Muscle layer of duodenum (tissue), 2 donors: ENCODE results near the gene PTDSS2.
"Not testable (repeated sequence)": the region's sequence is repeated elsewhere in the genome, so short reads cannot be mapped to it uniquely, and the experiment has no call there.

ENCODE experiments used
- H3K27ac ChIP-seq: one replicate; pipeline ENCODE4 v1.7.0; 2013; ENCODE audit warnings: mild to moderate bottlenecking, low read length
- H3K27me3 ChIP-seq: one replicate; pipeline ENCODE4 v1.7.0; 2013; ENCODE audit warnings: low read depth, mild to moderate bottlenecking, control low read depth, low read length
- H3K36me3 ChIP-seq, 2 donors: one replicate each; pipeline ENCODE4 v1.7.0; 2013; ENCODE audit warnings: low read length in 2 of 2, control low read depth in 1 of 2, mild to moderate bottlenecking in 1 of 2; ENCODE audit not compliant: insufficient read depth in 2 of 2, control insufficient read depth in 1 of 2
- H3K4me1 ChIP-seq, 2 donors: one replicate each; pipeline ENCODE4 v1.7.0; 2013; ENCODE audit warnings: low read length in 2 of 2, mild to moderate bottlenecking in 2 of 2, control low read depth in 1 of 2, moderate library complexity in 1 of 2; ENCODE audit not compliant: insufficient read depth in 2 of 2, control insufficient read depth in 1 of 2
- H3K4me3 ChIP-seq, 2 donors: one replicate each; pipeline ENCODE4 v1.7.0; 2013; ENCODE audit warnings: low read length in 2 of 2, low read depth in 1 of 2, mild to moderate bottlenecking in 1 of 2
- H3K9me3 ChIP-seq, 2 donors: one replicate each; pipeline ENCODE4 v1.7.0; 2013; ENCODE audit warnings: low read length in 2 of 2, control low read depth in 1 of 2, mild to moderate bottlenecking in 1 of 2; ENCODE audit not compliant: control insufficient read depth in 1 of 2
- donor health status: healthy.

Gene PTDSS2

DNA sequence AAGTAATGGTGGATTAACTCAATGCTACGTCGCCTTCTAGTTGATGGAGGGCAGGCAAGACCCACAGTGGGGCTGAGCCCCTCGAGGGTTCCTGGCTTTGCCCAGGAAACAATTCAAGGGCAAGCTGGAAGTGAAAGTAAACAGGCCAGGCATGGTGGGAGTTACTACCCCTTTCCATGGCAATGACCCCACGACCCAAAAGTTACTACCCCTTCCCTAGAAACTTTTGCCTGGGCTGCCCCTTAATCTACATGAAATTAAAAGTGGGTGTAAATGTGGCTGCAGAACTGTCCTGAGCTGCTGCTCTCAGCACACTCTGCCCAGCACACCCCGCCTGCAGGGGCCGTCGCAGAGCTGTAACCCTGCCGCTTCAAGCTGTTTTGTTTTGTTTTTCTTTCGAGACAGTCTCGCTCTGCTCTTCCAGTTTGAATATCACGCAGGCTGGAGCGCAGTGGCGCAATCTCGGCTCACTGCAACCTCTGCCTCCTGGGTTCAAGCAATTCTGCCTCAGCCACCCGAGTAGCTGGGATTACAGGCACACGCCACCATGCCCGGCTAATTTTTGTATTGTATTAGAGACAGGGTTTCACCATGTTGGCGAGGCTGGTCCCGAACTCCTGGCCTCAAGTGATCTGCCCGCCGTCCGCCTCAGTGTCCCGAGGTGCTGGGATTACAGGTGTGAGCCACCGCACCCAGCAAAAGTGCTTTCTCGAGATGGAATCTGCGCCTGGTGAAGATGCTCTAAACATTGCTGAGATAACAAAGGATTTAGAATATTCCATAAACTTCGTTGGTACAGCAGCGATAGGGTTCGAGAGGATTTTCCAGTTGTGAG, 62.9 kb downstream of the PTDSS2 start:
- no peaks in the 10 kb centered on the region for H3K9me3 ChIP-seq
- H3K27me3 ChIP-seq, result no peaks in the 10 kb centered on the region
- peaks cover 4 to 6% of the 10 kb centered on the region in 2 donors for H3K36me3 ChIP-seq
- H3K27ac ChIP-seq, result no peak overlapping the region
- H3K4me3 ChIP-seq, result no peak overlapping the region
- peaks cover 0 to 2% of the 10 kb centered on the region in 2 donors for H3K4me1 ChIP-seq

DNA sequence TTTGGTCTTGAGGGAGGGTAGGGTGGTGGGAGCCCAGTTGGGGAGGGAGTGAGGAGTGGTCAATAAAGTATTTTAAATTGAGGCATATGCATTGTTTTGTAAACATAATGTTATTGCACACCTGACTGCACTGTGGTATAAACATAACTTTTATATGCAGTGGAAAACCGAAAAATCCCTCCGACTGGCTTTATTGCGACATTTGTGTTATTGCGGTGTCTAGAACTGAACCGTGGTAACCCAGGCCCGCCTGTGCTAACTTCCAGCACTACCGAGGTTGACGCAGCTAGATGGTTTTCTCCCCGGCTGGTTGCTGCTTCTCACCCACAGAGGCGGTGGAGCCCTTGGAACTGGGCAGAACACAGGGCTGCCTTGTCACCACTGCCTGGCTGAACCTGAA, 64.5 kb downstream of the PTDSS2 start:
- Histone ChIP-seq H3K27ac (no peak overlapping the region), H3K27me3 (no peaks in the 10 kb centered on the region), H3K4me1 (no peaks in the 10 kb centered on the region), H3K9me3 (no peaks in the 10 kb centered on the region), H3K4me3 (no peak overlapping the region), H3K36me3 (peaks cover 0 to 6% of the 10 kb centered on the region in 2 donors)

DNA sequence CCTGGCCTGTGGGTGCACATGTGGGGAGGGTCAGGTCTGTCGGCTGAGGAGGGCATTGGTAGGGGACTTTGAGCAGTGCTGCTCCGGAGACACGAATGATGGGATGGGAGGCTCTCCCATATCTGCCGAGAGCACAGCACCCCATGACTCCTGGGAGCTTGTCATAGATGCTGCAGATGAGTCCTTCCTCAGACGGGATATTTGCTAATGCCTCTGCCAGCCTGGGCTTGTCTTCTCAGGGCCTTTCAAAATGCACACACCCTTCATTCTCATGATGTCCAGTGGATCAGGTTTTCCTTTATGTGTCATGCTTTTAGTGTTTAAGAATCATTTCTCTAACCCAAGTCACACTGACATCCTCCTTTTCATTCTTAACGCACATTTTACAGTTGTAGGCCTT, 65.1 kb downstream of the PTDSS2 start:
- no peaks in the 10 kb centered on the region for H3K9me3 ChIP-seq
- H3K27ac ChIP-seq, result no peak overlapping the region
- H3K27me3 ChIP-seq, result no peaks in the 10 kb centered on the region
- H3K36me3 ChIP-seq, result peaks cover 0 to under 1% of the 10 kb centered on the region in 2 donors
- H3K4me1 ChIP-seq, result no peaks in the 10 kb centered on the region
- no peak overlapping the region for H3K4me3 ChIP-seq

DNA sequence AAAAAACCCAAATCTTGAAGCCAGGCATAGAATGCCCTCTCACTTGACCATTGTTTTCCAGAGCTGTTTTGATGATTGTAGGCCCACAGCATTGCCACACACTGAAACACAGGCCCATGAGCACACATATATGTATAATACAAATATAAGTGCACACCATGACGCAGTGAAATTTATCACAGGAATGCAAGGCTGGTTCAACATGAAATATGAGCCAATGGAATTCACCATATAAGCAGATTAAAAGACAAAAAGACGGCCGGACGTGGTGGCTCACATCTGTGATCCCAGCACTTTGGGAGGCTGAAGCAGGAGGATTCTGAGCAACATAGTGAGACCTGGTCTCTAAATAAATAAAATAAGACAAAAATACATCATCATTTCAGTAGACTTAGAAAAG, 66.3 kb downstream of the PTDSS2 start:
- Histone ChIP-seq H3K4me3 (no peak overlapping the region), H3K4me1 (no peaks in the 10 kb centered on the region), H3K27me3 (no peaks in the 10 kb centered on the region), H3K36me3 (no peaks in the 10 kb centered on the region), H3K9me3 (no peaks in the 10 kb centered on the region), H3K27ac (no peak overlapping the region)

DNA sequence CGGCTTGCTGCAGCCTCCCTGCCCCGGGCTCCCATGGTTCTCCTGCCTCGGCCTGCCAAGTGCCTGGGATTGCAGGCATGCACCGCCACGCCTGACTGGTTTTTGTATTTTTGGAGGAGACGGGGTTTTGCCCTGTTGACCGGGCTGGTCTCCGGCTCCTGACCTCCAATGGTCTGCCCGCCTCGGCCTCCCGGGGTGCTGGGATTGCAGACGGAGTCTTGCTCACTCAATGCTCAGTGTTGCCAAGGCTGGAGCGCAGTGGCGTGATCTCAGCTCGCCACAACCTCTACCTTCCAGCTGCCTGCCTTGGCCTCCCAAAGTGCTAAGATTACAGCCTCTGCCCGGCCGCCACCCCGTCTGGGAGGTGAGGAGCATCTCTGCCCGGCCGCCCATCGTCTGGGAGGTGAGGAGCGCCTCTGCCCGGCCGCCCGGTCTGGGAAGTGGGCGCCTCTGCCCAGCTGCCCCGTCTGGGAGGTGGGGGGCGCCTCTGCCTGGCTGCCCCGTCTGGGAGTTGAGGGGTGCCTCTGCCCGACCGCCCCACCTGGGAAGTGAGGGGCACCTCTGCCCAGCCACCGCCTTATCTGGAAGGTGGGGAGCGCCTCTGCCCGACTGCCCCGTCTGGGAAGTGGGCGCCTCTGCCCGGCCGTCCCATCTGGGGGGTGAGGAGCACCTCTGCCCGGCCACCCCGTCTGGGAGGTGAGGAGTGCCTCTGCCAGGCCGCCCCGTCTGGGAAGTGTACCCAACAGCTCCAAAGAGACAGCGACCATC, 67.0 kb downstream of the PTDSS2 start:
- H3K27me3 ChIP-seq, H3K27ac ChIP-seq, H3K36me3 ChIP-seq, H3K4me3 ChIP-seq, H3K4me1 ChIP-seq, H3K9me3 ChIP-seq: not testable (repeated sequence)

DNA sequence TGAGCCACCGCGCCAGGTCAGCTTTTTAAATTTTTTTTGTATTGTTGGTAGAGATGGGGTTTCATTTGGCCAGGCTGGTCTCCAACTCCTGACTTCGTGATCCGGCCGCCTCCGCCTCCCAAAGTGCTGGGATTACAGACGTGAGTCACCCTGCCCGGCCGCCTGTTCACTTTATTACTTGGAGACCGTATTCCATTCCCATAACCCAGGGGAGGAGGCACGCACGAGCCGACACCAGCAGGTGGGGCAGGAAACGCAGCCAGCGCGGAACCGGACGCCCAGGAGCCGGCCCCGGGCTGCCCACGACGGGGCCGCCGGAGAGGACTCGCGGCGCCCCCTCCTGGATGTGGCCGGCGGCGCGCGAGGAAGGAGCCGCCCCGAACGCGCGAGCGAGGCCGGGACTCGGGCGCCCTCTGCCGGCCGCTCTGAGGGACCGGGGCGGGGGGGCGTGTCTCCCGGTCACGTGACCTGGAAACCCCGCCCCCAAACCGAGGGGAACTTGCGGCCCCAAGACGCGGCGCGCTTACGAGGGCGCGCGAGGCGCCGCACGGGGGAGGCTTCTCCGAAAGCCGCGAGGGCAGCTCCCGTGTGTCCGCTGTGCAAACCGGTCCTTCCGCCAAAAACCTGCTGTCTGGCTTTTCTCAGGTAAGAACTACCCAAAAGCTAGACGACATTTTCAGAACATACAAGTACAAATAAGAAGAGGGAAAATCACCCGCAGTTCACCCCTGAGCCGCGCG, 68.6 kb downstream of the PTDSS2 start:
- H3K4me1 ChIP-seq, result no peaks in the 10 kb centered on the region
- no peaks in the 10 kb centered on the region for H3K9me3 ChIP-seq
- H3K27me3 ChIP-seq, result no peaks in the 10 kb centered on the region
- peak overlapping the region; percentile 28 to 30 for H3K4me3 ChIP-seq
- H3K36me3 ChIP-seq, result no peaks in the 10 kb centered on the region
- H3K27ac ChIP-seq, result no peak overlapping the region

DNA sequence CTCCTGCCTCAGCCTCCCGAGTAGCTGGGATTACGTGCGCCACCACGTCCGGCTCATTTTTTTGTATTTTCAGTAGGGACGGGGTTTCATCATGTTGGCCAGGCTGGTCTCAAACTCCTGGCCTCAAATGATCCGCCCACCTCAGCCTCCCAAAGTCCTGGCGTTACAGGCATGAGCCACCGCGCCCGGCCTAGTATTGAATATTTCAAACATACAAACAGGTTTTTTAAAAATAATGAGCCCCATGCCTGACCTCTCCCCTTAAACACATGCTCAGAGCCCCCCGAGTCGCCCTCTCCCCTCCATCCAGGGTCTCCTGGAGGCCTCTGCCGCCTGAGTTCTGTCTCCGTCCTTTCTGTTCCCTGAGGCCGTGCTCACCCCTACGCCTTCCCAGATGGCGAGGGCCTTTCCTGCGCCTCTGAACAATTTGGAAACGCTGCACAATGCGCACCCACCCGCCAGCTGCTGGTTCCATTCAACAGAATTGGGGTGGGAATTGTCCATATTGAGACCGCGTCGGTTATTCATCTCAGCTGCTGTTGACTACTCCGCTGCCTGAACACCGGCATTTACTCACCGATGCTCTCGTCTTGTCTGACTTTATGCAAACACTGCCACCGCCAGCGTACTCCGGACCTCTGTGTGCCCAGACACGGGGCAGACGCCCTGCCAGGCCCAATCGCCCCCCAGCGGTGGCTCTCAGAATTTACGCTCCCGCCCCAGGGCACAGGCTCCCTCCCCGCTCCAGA, 70.5 kb downstream of the PTDSS2 start:
- Histone ChIP-seq H3K4me1 (no peaks in the 10 kb centered on the region), H3K9me3 (no peaks in the 10 kb centered on the region), H3K27ac (no peak overlapping the region), H3K27me3 (no peaks in the 10 kb centered on the region), H3K36me3 (no peaks in the 10 kb centered on the region), H3K4me3 (no peak overlapping the region)

DNA sequence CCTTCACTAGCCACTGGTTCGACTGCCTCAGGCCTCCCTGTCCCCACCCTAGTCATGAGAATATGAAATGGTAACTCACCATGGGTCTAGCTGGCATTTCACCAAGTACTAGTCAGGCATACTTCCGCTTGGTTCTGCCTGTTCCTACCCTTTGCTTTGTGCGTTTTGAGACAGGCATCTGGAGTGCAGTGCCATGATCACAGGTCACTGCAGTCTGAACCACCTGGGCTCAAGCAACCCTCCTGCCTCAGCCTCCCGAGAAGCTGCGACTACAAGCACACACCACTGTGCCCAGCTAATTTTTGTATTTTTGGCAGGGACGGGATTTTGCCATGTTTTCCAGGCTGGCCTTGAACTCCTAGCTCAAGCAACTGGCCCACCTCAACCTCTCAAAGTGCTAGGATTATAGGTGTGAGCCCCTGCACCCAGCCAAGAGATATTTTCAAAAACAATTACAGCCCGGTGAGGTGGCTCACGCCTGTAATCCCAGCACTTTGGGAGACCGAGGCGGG, 71.2 kb downstream of the PTDSS2 start:
- H3K4me1 ChIP-seq, result no peaks in the 10 kb centered on the region
- no peak overlapping the region for H3K27ac ChIP-seq
- no peak overlapping the region for H3K4me3 ChIP-seq
- H3K27me3 ChIP-seq, result no peaks in the 10 kb centered on the region
- no peaks in the 10 kb centered on the region for H3K36me3 ChIP-seq
- no peaks in the 10 kb centered on the region for H3K9me3 ChIP-seq

DNA sequence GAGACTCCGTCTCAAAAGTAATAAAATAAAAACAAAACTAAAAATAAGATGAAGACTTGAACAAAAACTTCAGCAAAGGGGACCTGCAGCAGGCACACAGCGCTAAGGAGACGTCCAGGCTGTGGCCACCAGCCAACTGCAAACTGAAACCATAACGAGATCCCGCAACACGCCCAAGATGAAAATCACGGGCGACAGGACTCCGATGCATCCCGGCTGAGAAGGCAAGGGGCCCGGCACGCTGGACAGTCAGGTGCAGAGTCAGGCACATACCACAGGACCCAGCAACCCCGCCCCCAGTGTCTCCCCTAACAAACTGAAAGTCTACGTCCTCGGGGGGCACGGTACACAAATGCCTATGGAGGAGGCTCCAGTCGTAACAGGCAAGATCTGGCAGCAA, 76.1 kb downstream of the PTDSS2 start:
- no peaks in the 10 kb centered on the region for H3K27me3 ChIP-seq
- H3K27ac ChIP-seq, result no peak overlapping the region
- no peaks in the 10 kb centered on the region for H3K9me3 ChIP-seq
- no peak overlapping the region for H3K4me3 ChIP-seq
- H3K4me1 ChIP-seq, result no peaks in the 10 kb centered on the region
- H3K36me3 ChIP-seq, result peaks cover 0 to 4% of the 10 kb centered on the region in 2 donors

DNA sequence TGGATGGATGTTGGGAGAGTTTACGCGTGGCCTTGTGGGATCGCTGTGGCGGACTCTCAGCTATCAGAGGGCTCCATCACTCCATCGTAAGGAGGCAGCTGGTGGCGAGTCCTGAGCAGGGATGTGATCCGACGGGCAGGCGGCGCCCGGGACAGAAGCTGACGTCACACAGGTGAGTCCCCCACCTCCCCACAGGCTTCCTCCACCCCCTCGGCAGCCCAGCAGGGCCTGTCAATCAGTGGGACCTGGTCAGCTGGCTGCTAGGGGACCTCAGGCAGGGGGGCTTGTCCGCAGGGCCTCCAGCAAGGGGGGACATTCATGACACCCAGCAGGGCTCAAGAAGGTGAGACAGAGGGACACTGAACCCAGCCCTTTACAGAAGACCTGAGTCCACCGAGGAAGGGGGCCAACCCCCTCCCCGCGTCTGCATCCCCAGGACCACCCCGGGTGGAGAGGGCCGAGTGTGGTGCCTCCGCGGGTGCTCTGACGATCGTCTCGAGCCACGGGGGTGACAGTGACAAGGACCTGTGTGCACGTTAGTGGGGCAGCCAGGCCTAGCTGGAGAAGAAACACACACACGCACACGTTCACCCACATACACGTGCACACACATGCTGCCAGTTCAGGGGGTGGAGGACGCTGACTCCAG, 78.2 kb downstream of the PTDSS2 start:
- H3K4me1 ChIP-seq, result no peaks in the 10 kb centered on the region
- H3K9me3 ChIP-seq, result no peaks in the 10 kb centered on the region
- peaks cover 0 to 24% of the 10 kb centered on the region in 2 donors for H3K36me3 ChIP-seq
- H3K4me3 ChIP-seq, result no peak overlapping the region
- no peaks in the 10 kb centered on the region for H3K27me3 ChIP-seq
- no peak overlapping the region for H3K27ac ChIP-seq
